CD4-positive, alpha-beta memory T cell (primary cell): ENCODE measurements around the gene CD3G. TPM values are rescaled to one million over a fixed set of nuclear protein-coding genes. Genes with fewer than 3 reads are reported as not detected.
A peak's percentile ranks its signal among the peaks of the same experiment; 100 is the strongest.
"Not testable (repeated sequence)": the region's sequence is repeated elsewhere in the genome, so short reads cannot be mapped to it uniquely, and the experiment has no call there.

Source experiments
- CTCF ChIA-PET: fragments of 350-600 bp; sonication (Branson Sonifier 250); formaldehyde crosslinking; loops from one replicate; lab custom pipeline; 2021; ENCODE audit warnings: inconsistent platforms; ENCODE audit not compliant: partially characterized antibody; lab: Charles Lee
- POLR2A ChIA-PET: fragments of 350-600 bp; sonication (Branson Sonifier 250); formaldehyde crosslinking; loops from one replicate; lab custom pipeline; 2021; ENCODE audit not compliant: partially characterized antibody; lab: Charles Lee
- DNase-seq, 5 donors: peaks; one replicate each; pipeline versions ENCODE4 v3.0.0 to v3.0.0-alpha.2; 2020 to 2022; ENCODE audit warnings: mixed read lengths in 1 of 5
- H3K27ac ChIP-seq: one replicate; pipeline ENCODE4 v1.7.0; 2013; ENCODE audit warnings: low read depth, low read length
- H3K27me3 ChIP-seq: 2 replicates; pipeline ENCODE4 v1.7.0; 2013; ENCODE audit warnings: mild to moderate bottlenecking, low read length, moderate library complexity; ENCODE audit not compliant: insufficient read depth
- H3K36me3 ChIP-seq: 2 replicates; pipeline ENCODE4 v1.7.0; 2013; ENCODE audit warnings: mild to moderate bottlenecking, low read length, moderate library complexity; ENCODE audit not compliant: insufficient read depth
- H3K4me1 ChIP-seq: 2 replicates; pipeline ENCODE4 v1.7.0; 2013; ENCODE audit warnings: mild to moderate bottlenecking, low read length, moderate library complexity; ENCODE audit not compliant: insufficient read depth
- H3K4me3 ChIP-seq, 2 donors: one replicate each; pipeline ENCODE4 v1.7.0; 2013; ENCODE audit warnings: low read length in 2 of 2, mild to moderate bottlenecking in 1 of 2
- H3K9me3 ChIP-seq, 2 donors: one replicate each; pipeline ENCODE4 v1.7.0; 2013; ENCODE audit warnings: low read length in 2 of 2, control low read depth in 1 of 2; ENCODE audit not compliant: control insufficient read depth in 1 of 2
- H3K27ac Mint-ChIP-seq, 7 donors: one replicate each; pipeline ENCODE4 v1.8.0; 2020 to 2021; ENCODE audit warnings: mixed read lengths in 7 of 7, mild to moderate bottlenecking in 6 of 7, inconsistent platforms in 3 of 7, moderate library complexity in 3 of 7
- H3K27me3 Mint-ChIP-seq, 2 donors: one replicate each; pipeline ENCODE4 v1.8.0; 2020 to 2021; ENCODE audit warnings: mixed read lengths in 2 of 2
- H3K36me3 Mint-ChIP-seq, 2 donors: one replicate each; pipeline ENCODE4 v1.8.0; 2020 to 2021; ENCODE audit warnings: mixed read lengths in 2 of 2, inconsistent platforms in 1 of 2, mild to moderate bottlenecking in 1 of 2
- H3K4me1 Mint-ChIP-seq, 4 donors: one replicate each; pipeline ENCODE4 v1.8.0; 2020 to 2021; ENCODE audit warnings: mixed read lengths in 4 of 4, mild to moderate bottlenecking in 1 of 4
- H3K4me3 Mint-ChIP-seq, 8 donors: one replicate each; pipeline ENCODE4 v1.8.0; 2020 to 2021; ENCODE audit warnings: mixed read lengths in 8 of 8, mild to moderate bottlenecking in 7 of 8, moderate library complexity in 6 of 8, inconsistent platforms in 3 of 8
- H3K9me3 Mint-ChIP-seq, 8 donors: one replicate each; pipeline ENCODE4 v1.8.0; 2020 to 2021; ENCODE audit warnings: mixed read lengths in 8 of 8, mild to moderate bottlenecking in 5 of 8, inconsistent platforms in 3 of 8, moderate library complexity in 1 of 8
- intact Hi-C: fragments of 100-400 bp; cut with micrococcal nuclease; formaldehyde crosslinking; loops from one replicate; pipeline ENCODE4 v1.15.1; 2023
- polyA plus RNA-seq, 2 donors: library from polyadenylated mRNA; unstranded; fragments of 300-500 nt; fragmentation: Illumina TruSeq; gene quantifications; one replicate each; pipeline ENCODE4 v1.2.3, GENCODE V29; 2021
- total RNA-seq, 2 experiments: library from RNA; stranded (reverse); gene quantifications; one replicate each; pipeline ENCODE4 v1.2.3, GENCODE V29; 2021

The CD3G gene
- total and polyA plus RNA-seq, 4 experiments from 2014 or later: 131 to 417 (median 198) TPM

GRCh38 chr11:118398791-118399559 lies 54.8 kb downstream of the CD3G start:
- ChIA-PET POLR2A (interaction anchor here (0.7 to 8.4 kb wide), 10 partner anchors 8 to 103 kb away, joined by 3 to 163 read pairs (median 4); partner anchors contain the start of genes CD3D, KMT2A and UBE4A), CTCF (interaction anchor here (0.6 to 2.1 kb wide), 6 partner anchors 12 to 104 kb away, joined by 3 to 10 read pairs (median 5); no protein-coding TSS in a partner anchor)
- Mint-ChIP-seq H3K27me3 (no peaks in the 10 kb centered on the region), H3K36me3 (peaks cover 14 to 42% of the 10 kb centered on the region in 2 donors), H3K4me1 (peaks cover 30 to 75% (median 59%) of the 10 kb centered on the region in 4 donors), H3K9me3 (peaks cover 0 to 2% (median 0%) of the 10 kb centered on the region in 8 donors), H3K4me3 (peak overlapping the region; percentile 53 to 99 (median 94)), H3K27ac (peak overlapping the region; percentile 99 to 100 (median 99))
- H3K9me3 ChIP-seq: no peaks in the 10 kb centered on the region
- peaks cover 19% of the 10 kb centered on the region for H3K36me3 ChIP-seq
- peak overlapping the region; percentile 82 for H3K27ac ChIP-seq
- DNase-seq: peak; percentile 76 to 90 (median 86)
- intact Hi-C loops: no loop called here
- peaks cover 71% of the 10 kb centered on the region for H3K4me1 ChIP-seq
- H3K4me3 ChIP-seq: peak overlapping the region in 1 of 2 donors; percentile 26
- H3K27me3 ChIP-seq: no peaks in the 10 kb centered on the region

GRCh38 chr11:118401151-118401879 lies 57.2 kb downstream of the CD3G start, which contains the start of gene ATP5MG:
Gene ATP5MG (plus strand): TSS chr11:118401606. CDS start chr11:118401666, 60 bp downstream.
- intact Hi-C loops: loop anchor here (1.0 to 5.0 kb wide), 5 partner anchors 35 to 176 kb away; partner anchors contain the start of genes ARCN1, JAML, KMT2A and UBE4A
- DNase-seq: peak; percentile 92 to 94 (median 94)
- H3K9me3 ChIP-seq: no peaks in the 10 kb centered on the region
- Mint-ChIP-seq H3K4me3 (peak within 1 kb of the TSS; percentile 91 to 99 (median 96)), H3K27me3 (no peaks in the 10 kb centered on the region), H3K9me3 (peaks cover 0 to 2% (median 0%) of the 10 kb centered on the region in 8 donors), H3K27ac (peak within 1 kb of the TSS; percentile 99 to 100 (median 99)), H3K36me3 (peaks cover 15 to 49% of the 10 kb centered on the region in 2 donors), H3K4me1 (peaks cover 39 to 87% (median 65%) of the 10 kb centered on the region in 4 donors)
- POLR2A ChIA-PET: interaction anchor here (0.8 to 8.4 kb wide), 3 partner anchors 35 to 128 kb away, joined by 3 to 163 read pairs (median 4); partner anchors contain the start of gene KMT2A
- peak within 1 kb of the TSS; percentile 82 for H3K27ac ChIP-seq
- peaks cover 18% of the 10 kb centered on the region for H3K36me3 ChIP-seq
- peak within 1 kb of the TSS; percentile 87 to 93 for H3K4me3 ChIP-seq
- CTCF ChIA-PET: interaction anchor here (1.0 to 1.4 kb wide), 2 partner anchors 34 to 87 kb away, joined by 4 to 5 read pairs; no protein-coding TSS in a partner anchor
- H3K4me1 ChIP-seq: peaks cover 72% of the 10 kb centered on the region
- no peaks in the 10 kb centered on the region for H3K27me3 ChIP-seq

- peaks cover 20% of the 10 kb centered on the region for H3K36me3 ChIP-seq
- H3K4me3 ChIP-seq: peak overlapping the region; percentile 87 to 93
- peaks cover 0 to 2% (median 0%) of the 10 kb centered on the region in 8 donors for H3K9me3 Mint-ChIP-seq
- no peaks in the 10 kb centered on the region for H3K27me3 Mint-ChIP-seq
- ChIA-PET CTCF (interaction anchor here (0.8 to 1.8 kb wide), 7 partner anchors 28 to 204 kb away, joined by 3 to 9 read pairs (median 4); no protein-coding TSS in a partner anchor), POLR2A (interaction anchor here (0.8 to 8.4 kb wide), 2 partner anchors 35 to 127 kb away, joined by 3 to 163 read pairs; partner anchors contain the start of gene KMT2A)
- peak overlapping the region; percentile 99 to 100 (median 99) for H3K27ac Mint-ChIP-seq
- H3K36me3 Mint-ChIP-seq: peaks cover 15 to 49% of the 10 kb centered on the region in 2 donors
- H3K4me3 Mint-ChIP-seq: peak overlapping the region; percentile 91 to 99 (median 96)
- no peak for DNase-seq
- H3K4me1 ChIP-seq: peaks cover 67% of the 10 kb centered on the region
- intact Hi-C loops: loop anchor here (1.0 to 5.0 kb wide), 5 partner anchors 34 to 177 kb away; partner anchors contain the start of genes ARCN1, JAML, KMT2A and UBE4A
- H3K27me3 ChIP-seq: no peaks in the 10 kb centered on the region
- H3K9me3 ChIP-seq: no peaks in the 10 kb centered on the region
- H3K27ac ChIP-seq: peak overlapping the region; percentile 82
- H3K4me1 Mint-ChIP-seq: peaks cover 44 to 87% (median 63%) of the 10 kb centered on the region in 4 donors
These were observed 57.9 kb downstream of the CD3G start for GRCh38 chr11:118401880-118402590.

- peak overlapping the region; percentile 82 for H3K27ac ChIP-seq
- Mint-ChIP-seq H3K4me1 (peaks cover 42 to 83% (median 60%) of the 10 kb centered on the region in 4 donors), H3K36me3 (peaks cover 15 to 48% of the 10 kb centered on the region in 2 donors), H3K27ac (peak overlapping the region; percentile 85 to 100 (median 99)), H3K4me3 (peak overlapping the region; percentile 91 to 99 (median 96))
- H3K4me1 ChIP-seq: peaks cover 62% of the 10 kb centered on the region
- H3K27me3 ChIP-seq, H3K9me3 ChIP-seq, H3K27me3 Mint-ChIP-seq, H3K9me3 Mint-ChIP-seq, DNase-seq: not testable (repeated sequence)
- POLR2A ChIA-PET: interaction anchor here (8.4 kb wide), 1 partner anchor 34 kb away, joined by 163 read pairs; the partner anchor contains the start of gene KMT2A
- peak overlapping the region in 1 of 2 donors; percentile 87 for H3K4me3 ChIP-seq
- intact Hi-C loops: loop anchor here (5.0 kb wide), 1 partner anchor 170 kb away; the partner anchor contains the start of gene ARCN1
- CTCF ChIA-PET: interaction anchor here (0.8 to 1.8 kb wide), 7 partner anchors 28 to 204 kb away, joined by 3 to 9 read pairs (median 4); no protein-coding TSS in a partner anchor
- H3K36me3 ChIP-seq: peaks cover 20% of the 10 kb centered on the region
These were observed 58.5 kb downstream of the CD3G start for GRCh38 chr11:118402594-118402993.

Other genes starting within 250 kb of the CD3G start
- not detected for gene SCN4B, start 191.5 kb upstream of the CD3G start, total RNA-seq
- gene SCN4B, start 191.5 kb upstream of the CD3G start, polyA plus RNA-seq: not detected
- not detected for gene SCN2B, start 167.7 kb upstream of the CD3G start, total RNA-seq
- not detected for gene SCN2B, start 167.7 kb upstream of the CD3G start, polyA plus RNA-seq
- gene JAML, start 119.3 kb upstream of the CD3G start, total RNA-seq: 100 to 1,000 TPM; 115 to 116 TPM
- gene JAML, start 119.3 kb upstream of the CD3G start, polyA plus RNA-seq: 100 to 1,000 TPM; 169 to 194 TPM
- gene MPZL3, start 92.0 kb upstream of the CD3G start, total RNA-seq: 10 to 100 TPM; 29.9 to 32.0 TPM
- 10 to 100 TPM; 12.3 to 12.6 TPM for gene MPZL3, start 92.0 kb upstream of the CD3G start, polyA plus RNA-seq
- gene MPZL2, start 80.0 kb upstream of the CD3G start, total RNA-seq: 1 to 10 TPM; 2.9 to 3.7 TPM
- 1 to 10 TPM in 1 of 2 donors, under 1 TPM in 1; 0.64 to 4.2 TPM for gene MPZL2, start 80.0 kb upstream of the CD3G start, polyA plus RNA-seq
- gene CD3E, start 39.6 kb upstream of the CD3G start, total RNA-seq: 100 to 1,000 TPM; 581 to 618 TPM
- 100 to 1,000 TPM; 627 to 999 TPM for gene CD3E, start 39.6 kb upstream of the CD3G start, polyA plus RNA-seq
- gene CD3D, start 1.6 kb upstream of the CD3G start, total RNA-seq: 100 to 1,000 TPM; 338 to 343 TPM
- gene CD3D, start 1.6 kb upstream of the CD3G start, polyA plus RNA-seq: 1,000 to 10,000 TPM in 1 of 2 donors, 100 to 1,000 TPM in 1; 993 to 1,046 TPM
- 10 to 100 TPM; 50.3 to 52.2 TPM for gene UBE4A, start 15.3 kb downstream of the CD3G start, total RNA-seq
- gene UBE4A, start 15.3 kb downstream of the CD3G start, polyA plus RNA-seq: 10 to 100 TPM; 16.9 to 25.5 TPM
- gene ATP5MG, start 57.3 kb downstream of the CD3G start, total RNA-seq: 100 to 1,000 TPM; 158 to 161 TPM
- 100 to 1,000 TPM; 595 to 704 TPM for gene ATP5MG, start 57.3 kb downstream of the CD3G start, polyA plus RNA-seq
- 100 to 1,000 TPM; 185 to 202 TPM for gene KMT2A, start 92.1 kb downstream of the CD3G start, total RNA-seq
- 10 to 100 TPM in 1 of 2 donors, 1 to 10 TPM in 1; 4.6 to 51.9 TPM for gene KMT2A, start 92.1 kb downstream of the CD3G start, polyA plus RNA-seq
- 1 to 10 TPM; 1.1 to 1.2 TPM for gene TTC36, start 183.1 kb downstream of the CD3G start, total RNA-seq
- gene TTC36, start 183.1 kb downstream of the CD3G start, polyA plus RNA-seq: under 1 TPM; 0.39 to 0.49 TPM
- gene TMEM25, start 186.8 kb downstream of the CD3G start, total RNA-seq: 10 to 100 TPM; 19.5 to 20.0 TPM
- 10 to 100 TPM; 16.5 to 26.5 TPM for gene TMEM25, start 186.8 kb downstream of the CD3G start, polyA plus RNA-seq
- 10 to 100 TPM; 12.1 to 14.9 TPM for gene IFT46, start 221.6 kb downstream of the CD3G start, total RNA-seq
- 1 to 10 TPM; 5.7 to 5.9 TPM for gene IFT46, start 221.6 kb downstream of the CD3G start, polyA plus RNA-seq
- 100 to 1,000 TPM; 133 to 134 TPM for gene ARCN1, start 228.1 kb downstream of the CD3G start, total RNA-seq
- gene ARCN1, start 228.1 kb downstream of the CD3G start, polyA plus RNA-seq: 100 to 1,000 TPM; 157 to 168 TPM